Effector CD8-positive, alpha-beta T cell (primary cell): ENCODE data around the gene ABCG1.
"Not testable (repeated sequence)": the region's sequence is repeated elsewhere in the genome, so short reads cannot be mapped to it uniquely, and the experiment has no call there.

Experiments used
- DNase-seq: peaks from one replicate; lab custom pipeline; 2025; lab: John Stamatoyannopoulos, UW

ABCG1 gene

GRCh38 chr21:42291751-42292562, 73.0 kb downstream of the ABCG1 start:
- no peak for DNase-seq

GRCh38 chr21:42292563-42293142, 73.7 kb downstream of the ABCG1 start:
- not testable (repeated sequence) for DNase-seq

DNA sequence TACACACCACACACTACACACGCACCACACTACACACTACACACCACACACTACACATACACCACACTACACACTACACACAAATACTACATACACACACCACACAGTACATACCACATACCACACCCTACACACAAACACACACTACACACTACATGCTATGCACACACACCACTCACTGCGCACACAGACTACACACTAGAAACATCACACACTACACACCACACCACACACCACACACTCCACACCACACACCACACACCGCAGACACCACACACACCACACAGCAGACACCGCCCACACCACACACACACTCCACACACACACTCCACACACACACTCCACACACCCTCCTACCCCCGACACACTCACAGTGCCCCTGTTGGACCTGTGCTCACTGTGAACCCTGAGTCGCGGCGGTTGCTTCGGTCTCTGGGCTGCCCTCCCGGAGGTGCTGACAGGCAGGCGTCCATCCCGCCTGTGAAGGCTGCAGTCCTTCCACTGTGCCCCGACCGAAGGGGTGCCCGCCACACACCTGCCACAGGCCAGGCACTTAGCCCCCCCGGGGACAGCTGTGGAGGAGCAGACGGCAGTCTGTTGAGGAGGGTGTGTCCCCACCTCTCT, 74.8 kb downstream of the ABCG1 start:
- no peak for DNase-seq

GRCh38 chr21:42294273-42294880, 75.4 kb downstream of the ABCG1 start:
- no peak for DNase-seq

GRCh38 chr21:42295845-42296244, 76.9 kb downstream of the ABCG1 start:
- DNase-seq = no peak

DNA sequence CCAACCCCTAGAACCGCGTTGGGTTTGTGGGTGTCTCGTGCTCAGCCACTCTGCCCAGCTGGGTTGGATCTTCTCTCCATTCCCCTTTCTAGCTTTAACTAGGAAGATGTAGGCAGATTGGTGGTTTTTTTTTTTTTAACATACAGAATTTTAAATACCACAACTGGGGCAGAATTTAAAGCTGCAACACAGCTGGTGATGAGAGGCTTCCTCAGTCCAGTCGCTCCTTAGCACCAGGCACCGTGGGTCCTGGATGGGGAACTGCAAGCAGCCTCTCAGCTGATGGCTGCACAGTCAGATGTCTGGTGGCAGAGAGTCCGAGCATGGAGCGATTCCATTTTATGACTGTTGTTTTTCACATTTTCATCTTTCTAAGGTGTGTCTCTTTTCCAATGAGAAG, 77.6 kb downstream of the ABCG1 start:
- no peak for DNase-seq

- DNase-seq = no peak
Measured at GRCh38 chr21:42297377-42297776, 78.4 kb downstream of the ABCG1 start.

- no peak for DNase-seq
Measured at GRCh38 chr21:42298237-42298636, 79.3 kb downstream of the ABCG1 start.

GRCh38 chr21:42298657-42299056, 79.7 kb downstream of the ABCG1 start:
- DNase-seq = no peak

DNA sequence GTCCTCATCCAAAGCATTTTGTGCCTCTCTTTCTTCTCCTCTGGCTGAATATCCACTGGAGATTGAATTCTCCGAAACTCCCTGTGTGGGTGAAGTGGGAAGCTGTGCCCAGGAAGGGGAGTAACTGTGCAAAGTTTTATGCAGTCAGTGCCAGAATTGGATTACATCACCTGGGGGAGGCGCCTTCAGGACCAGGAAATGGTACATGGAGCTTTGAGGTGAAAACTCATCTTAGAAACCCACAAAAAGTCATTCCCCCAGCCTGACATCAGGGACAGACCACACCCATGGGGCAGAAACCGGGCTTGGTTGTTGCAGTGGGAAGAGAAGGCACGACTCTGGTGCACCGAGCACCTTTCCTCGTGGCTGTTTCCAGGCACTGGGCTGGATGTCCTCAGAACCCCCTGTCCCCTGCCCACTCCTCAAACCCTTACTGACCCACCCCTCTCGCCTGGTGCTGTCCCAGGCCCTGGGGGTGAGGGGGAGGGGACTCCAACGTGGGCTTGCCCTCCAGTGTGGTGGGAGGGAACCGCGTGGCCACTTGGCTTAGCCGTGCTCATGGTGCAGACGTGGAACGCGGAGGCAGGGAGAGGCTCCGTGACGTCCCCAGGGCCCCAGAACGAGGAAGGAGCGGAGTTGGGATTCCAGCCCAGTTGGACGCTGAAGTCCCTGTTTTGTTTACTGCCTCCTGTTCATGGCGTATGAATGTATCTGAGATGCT, 80.5 kb downstream of the ABCG1 start:
- DNase-seq = no peak

DNA sequence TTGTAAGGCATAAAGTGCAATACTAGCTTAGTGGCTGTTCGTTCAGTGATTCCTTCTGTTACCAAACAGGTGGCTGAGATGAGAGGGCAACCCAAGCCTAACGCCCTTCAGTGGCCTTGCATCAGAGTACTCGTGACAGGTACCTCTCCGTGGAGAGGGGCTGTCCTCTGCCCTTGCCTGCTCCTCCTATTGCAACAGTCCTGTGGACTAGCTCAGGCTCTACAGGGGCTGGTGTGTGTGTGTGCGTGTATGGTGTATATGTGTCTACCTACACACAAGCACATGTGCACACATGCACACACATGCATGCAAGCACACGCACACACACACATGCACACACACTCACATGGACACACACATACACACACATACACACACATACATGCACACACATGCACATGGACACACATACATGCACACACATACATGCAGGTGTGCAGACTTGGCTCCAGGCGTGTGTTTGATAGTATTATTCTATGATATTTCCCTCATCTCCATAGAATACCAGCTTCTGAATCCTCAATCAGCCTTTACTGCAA, 81.2 kb downstream of the ABCG1 start:
- no peak for DNase-seq

- no peak for DNase-seq
Measured at GRCh38 chr21:42300956-42301355, 82.0 kb downstream of the ABCG1 start.

GRCh38 chr21:42301371-42302075, 82.6 kb downstream of the ABCG1 start:
- DNase-seq = no peak

DNA sequence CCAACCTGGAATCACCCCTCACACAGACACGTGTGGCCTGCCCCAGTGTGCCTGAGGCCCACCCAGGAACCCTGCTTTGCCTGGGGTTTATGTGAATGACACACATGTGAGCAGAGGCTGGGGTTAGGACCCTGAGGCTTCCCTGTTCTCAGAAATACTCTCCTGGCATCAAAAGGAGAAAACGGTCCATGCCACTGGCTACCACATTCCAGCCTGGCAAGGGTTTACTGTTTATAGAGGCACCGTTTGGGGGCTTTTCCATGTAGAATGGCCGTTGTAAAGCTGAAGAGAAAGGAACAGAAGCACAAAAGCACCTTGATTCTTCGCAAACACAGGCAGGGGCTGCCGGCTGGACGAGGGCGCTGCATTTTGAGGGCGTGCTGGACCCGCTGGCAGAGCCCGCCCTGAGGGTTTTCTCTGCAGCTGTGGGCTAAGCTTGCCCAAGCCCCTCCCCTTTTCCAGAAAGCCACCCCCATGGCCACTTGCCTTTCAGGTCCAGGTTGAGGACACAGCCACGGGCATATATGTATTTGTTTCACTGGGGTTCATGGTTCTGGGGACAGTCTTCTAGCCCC, 83.2 kb downstream of the ABCG1 start:
- DNase-seq = no peak

- no peak for DNase-seq
Measured at GRCh38 chr21:42302794-42303193, 83.9 kb downstream of the ABCG1 start.

DNA sequence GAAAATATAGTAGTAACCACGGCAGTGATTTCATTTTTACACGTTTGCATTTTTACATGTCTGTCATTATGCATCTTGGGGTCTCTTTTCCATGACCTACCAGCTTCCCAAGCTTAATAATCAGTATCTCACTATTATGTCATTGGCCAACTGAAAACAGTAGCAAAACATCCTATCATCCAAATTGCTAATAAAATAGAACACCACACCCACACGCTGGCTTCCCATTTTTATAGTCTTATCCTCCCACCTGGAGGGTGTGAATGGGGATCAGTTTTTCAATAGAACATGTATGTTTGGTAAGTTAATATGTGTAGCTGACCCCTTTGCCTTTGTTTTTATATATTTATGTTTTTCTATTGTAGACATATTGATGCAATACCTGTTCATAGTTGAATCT, 84.5 kb downstream of the ABCG1 start:
- DNase-seq = no peak

DNA sequence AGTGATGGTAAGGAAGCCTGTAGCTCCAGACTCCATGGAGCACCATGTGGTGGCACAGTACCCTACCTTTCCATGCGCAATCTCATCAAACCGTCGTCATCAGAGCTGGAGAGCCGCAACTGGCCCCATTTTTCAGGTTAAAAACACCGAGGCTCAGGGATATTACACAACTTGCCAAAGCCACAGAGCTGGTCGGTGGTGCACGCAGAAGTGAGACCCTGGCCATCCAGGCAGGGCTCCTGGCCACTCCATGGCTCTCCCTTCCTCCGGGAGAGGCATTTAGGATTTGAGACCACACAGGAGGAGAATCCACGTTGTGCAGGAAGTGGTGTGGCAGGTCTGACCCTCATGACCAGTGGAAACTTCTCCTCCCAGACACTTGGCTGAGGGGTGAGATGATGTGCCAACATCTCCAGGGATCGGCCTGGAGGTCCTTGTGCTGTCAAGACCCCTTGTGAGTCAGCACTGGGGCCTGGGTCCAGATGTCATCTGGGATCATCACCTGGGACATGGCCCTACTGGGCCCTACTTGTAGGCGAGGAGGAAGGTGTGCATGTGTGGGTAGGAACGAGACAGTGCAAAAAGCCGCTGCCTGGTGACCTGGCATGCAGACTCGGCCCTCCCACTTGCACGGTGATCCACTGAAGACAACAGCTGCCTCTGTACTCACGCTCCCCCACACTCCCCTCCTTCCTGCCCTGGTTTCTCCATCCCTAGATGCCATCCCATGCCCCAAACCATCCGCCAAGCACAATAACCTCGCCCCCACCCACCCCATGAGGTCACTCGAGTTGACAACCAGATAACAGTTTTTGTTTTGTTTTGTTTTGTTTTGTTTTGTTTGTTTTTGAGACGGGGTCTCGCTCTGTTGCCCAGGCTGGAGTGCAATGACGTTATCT, 85.9 kb downstream of the ABCG1 start:
- no peak for DNase-seq

DNA sequence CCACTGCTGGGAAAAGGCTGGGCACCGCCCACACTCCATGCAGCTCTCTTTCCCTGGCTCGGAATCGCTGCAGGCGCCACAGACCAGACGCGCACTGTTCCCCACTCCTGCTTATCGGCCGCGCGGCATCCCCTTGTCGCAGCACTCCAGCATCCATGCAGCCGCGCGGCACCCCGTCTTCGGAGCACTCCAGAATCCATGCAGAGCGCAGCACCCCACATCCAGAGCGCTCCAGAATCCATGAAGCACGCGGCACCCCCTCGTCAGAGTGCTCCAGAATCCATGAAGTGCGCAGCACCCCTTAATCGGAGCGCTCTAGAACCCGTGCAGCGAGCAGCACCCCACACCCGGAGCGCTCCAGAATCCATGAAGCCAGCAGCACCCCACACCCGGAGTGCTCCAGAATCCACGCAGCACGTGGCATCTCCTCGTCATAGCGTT, 86.8 kb downstream of the ABCG1 start:
- no peak for DNase-seq

DNA sequence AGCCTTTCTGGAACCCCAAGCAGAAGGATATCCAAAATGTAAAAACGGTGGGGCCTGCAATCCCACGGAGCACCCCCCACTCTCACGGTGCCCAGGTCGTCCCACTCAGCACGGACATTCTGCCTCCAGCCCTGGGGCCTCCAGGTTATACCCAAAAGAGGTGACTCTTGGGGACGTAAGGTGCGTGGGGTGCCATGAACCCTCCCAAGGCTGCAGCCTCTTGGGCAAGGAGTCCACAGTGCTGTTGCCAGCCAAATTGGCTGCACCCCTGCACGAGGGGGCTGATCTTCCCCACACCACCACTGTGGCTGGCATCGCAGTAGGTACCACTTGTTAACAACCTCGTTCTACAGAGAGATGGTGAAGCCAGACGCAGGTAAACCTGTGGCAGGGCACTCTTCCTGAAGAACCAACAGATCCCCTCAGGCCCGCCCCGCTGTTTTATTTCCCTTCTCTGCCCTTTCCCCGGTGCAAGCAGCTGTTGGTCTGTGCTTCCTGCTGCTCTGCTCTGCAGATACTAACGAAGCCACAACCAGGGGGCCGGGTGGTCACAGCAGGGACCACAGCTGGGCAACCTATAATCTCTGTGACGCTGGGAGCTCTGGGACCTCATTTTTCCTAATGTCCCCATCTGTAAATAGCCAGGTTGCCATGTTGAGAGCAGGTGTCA, 87.6 kb downstream of the ABCG1 start:
- no peak for DNase-seq
